NB4 (cell line): ENCODE data around the gene GFOD1.

Source experiments
- MAX ChIP-seq: IDR thresholded peaks from 2 replicates; pipeline ENCODE4 v1.6.1; 2011; ENCODE audit warnings: low read depth, low read length
- MYC ChIP-seq: IDR thresholded peaks from 2 replicates; pipeline ENCODE4 v1.6.1; 2011; ENCODE audit warnings: low read depth, low read length
- POLR2A ChIP-seq: IDR thresholded peaks from 2 replicates; pipeline ENCODE4 v1.6.1; 2011; ENCODE audit warnings: mild to moderate bottlenecking; ENCODE audit not compliant: insufficient read length; ENCODE audit errors: extremely low read depth
- TF ChIP-seq, protein P1 (sequence below): IDR thresholded peaks from one replicate; pipeline ENCODE4 v1.5.1; 2012; ENCODE audit warnings: low read depth, low read length

DNA sequence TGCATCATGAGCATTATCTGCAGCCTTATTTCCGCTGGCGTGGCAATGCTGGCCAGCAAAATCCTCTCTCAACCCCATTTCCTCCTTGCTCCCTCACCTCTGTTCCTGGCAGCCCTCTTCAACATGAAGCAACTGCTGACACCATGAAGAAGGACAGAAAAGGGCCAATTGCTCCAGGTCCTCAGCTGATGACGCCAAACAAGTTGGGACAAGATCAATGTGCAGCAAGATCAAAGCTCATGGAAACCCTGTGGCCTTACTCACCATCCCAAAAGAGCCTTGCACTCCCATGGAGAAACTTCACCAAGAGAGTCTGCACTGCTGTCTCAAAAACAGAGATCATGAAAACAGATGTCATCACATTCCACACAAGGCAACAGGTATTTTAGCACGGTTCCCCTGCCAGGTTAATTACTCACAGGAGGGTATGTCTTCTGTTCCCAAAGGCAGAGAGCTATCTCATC, 7.4 kb downstream of the GFOD1 start:
- TF ChIP-seq, protein P1, sequence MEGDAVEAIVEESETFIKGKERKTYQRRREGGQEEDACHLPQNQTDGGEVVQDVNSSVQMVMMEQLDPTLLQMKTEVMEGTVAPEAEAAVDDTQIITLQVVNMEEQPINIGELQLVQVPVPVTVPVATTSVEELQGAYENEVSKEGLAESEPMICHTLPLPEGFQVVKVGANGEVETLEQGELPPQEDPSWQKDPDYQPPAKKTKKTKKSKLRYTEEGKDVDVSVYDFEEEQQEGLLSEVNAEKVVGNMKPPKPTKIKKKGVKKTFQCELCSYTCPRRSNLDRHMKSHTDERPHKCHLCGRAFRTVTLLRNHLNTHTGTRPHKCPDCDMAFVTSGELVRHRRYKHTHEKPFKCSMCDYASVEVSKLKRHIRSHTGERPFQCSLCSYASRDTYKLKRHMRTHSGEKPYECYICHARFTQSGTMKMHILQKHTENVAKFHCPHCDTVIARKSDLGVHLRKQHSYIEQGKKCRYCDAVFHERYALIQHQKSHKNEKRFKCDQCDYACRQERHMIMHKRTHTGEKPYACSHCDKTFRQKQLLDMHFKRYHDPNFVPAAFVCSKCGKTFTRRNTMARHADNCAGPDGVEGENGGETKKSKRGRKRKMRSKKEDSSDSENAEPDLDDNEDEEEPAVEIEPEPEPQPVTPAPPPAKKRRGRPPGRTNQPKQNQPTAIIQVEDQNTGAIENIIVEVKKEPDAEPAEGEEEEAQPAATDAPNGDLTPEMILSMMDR: no peak
- TF ChIP-seq POLR2A: no peak
- TF ChIP-seq MYC: no peak
- no peak for TF ChIP-seq MAX
